IMR-90 (cell line): ENCODE results near the gene MBD3L2. TPM values are rescaled to one million over a fixed set of nuclear protein-coding genes. Genes with fewer than 3 reads are reported as not detected.
"Not testable (repeated sequence)": the region's sequence is repeated elsewhere in the genome, so short reads cannot be mapped to it uniquely, and the experiment has no call there.

Experiments
- ATAC-seq: fragments of 200-7000 bp; cut with Tn5 transposase; 2 replicates; pipeline ENCODE4 v1.9.1; 2020; ENCODE audit warnings: low read depth, mild to moderate bottlenecking, moderate library complexity
- BruUV-seq: library from RNA; stranded (reverse); fragments of 400-500 nt; replicated peaks from 2 replicates; lab custom pipeline; 2021; lab: Mats Ljungman, UMichigan
- CTCF ChIA-PET: fragments of 300-600 bp; formaldehyde crosslinking; extraction: SDS; loops from one replicate; lab custom pipeline; 2021; ENCODE audit warnings: antibody characterized with exemption; lab: Yijun Ruan, JAX
- POLR2A ChIA-PET: fragments of 300-600 bp; sonication (Branson Sonifier 250); formaldehyde crosslinking; loops from one replicate; lab custom pipeline; 2022; ENCODE audit warnings: antibody characterized with exemption; ENCODE audit not compliant: unreplicated experiment; lab: Charles Lee
- DNase-seq: peaks from one replicate; pipeline ENCODE4 v3.0.0; 2013
- H2AFZ ChIP-seq: replicated peaks from 2 replicates; pipeline ENCODE3; 2013; ENCODE audit warnings: low read length, mild to moderate bottlenecking; ENCODE audit not compliant: poor library complexity
- H2AK5ac ChIP-seq: 2 replicates; pipeline ENCODE4 v1.6.1; 2013; ENCODE audit warnings: low read depth, low read length, inconsistent platforms
- H2AK9ac ChIP-seq: replicated peaks from 2 replicates; pipeline ENCODE3; 2013; ENCODE audit warnings: mild to moderate bottlenecking, low read depth, low read length, moderate library complexity; ENCODE audit not compliant: poor library complexity
- H2BK120ac ChIP-seq: 2 replicates; pipeline ENCODE4 v1.6.1; 2013; ENCODE audit warnings: low read depth, low read length, inconsistent platforms
- H2BK15ac ChIP-seq: 3 replicates; pipeline ENCODE4 v1.6.1; 2013; ENCODE audit warnings: low read depth, low read length, inconsistent platforms
- H2BK20ac ChIP-seq: 2 replicates; pipeline ENCODE4 v1.6.1; 2013; ENCODE audit warnings: low read depth, mild to moderate bottlenecking, inconsistent platforms, low read length, moderate library complexity
- H2BK5ac ChIP-seq: 2 replicates; pipeline ENCODE4 v1.6.1; 2013; ENCODE audit warnings: mild to moderate bottlenecking, low read depth, low read length, inconsistent platforms; ENCODE audit not compliant: poor library complexity, severe bottlenecking
- H3K14ac ChIP-seq: replicated peaks from 2 replicates; pipeline ENCODE4 v1.6.1; 2013; ENCODE audit warnings: low read depth, low read length, inconsistent platforms
- H3K18ac ChIP-seq: 2 replicates; pipeline ENCODE4 v1.6.1; 2013; ENCODE audit warnings: low read depth, low read length, control low read depth
- H3K23ac ChIP-seq: 2 replicates; pipeline ENCODE4 v1.6.1; 2013; ENCODE audit warnings: low read depth, low read length, inconsistent platforms
- H3K27ac ChIP-seq: 2 replicates; pipeline ENCODE4 v1.5.1; 2013; ENCODE audit warnings: mild to moderate bottlenecking, control low read depth, low read length; ENCODE audit not compliant: insufficient read depth
- H3K27me3 ChIP-seq: 2 replicates; pipeline ENCODE4 v1.6.1; 2013; ENCODE audit warnings: low read length; ENCODE audit not compliant: control insufficient read depth, insufficient read depth
- H3K36me3 ChIP-seq: 2 replicates; pipeline ENCODE4 v1.6.1; 2013; ENCODE audit warnings: low read length, mixed read lengths; ENCODE audit not compliant: control insufficient read depth, insufficient read depth
- H3K4ac ChIP-seq: 2 replicates; pipeline ENCODE4 v1.6.1; 2013; ENCODE audit warnings: low read depth, low read length, inconsistent platforms
- H3K4me1 ChIP-seq: 2 replicates; pipeline ENCODE4 v1.6.1; 2013; ENCODE audit warnings: low read length, mixed read lengths; ENCODE audit not compliant: control insufficient read depth, insufficient read depth
- H3K4me2 ChIP-seq: 2 replicates; pipeline ENCODE4 v1.6.1; 2013; ENCODE audit warnings: low read depth, mild to moderate bottlenecking, control low read depth, low read length, moderate library complexity
- H3K4me3 ChIP-seq: 2 replicates; pipeline ENCODE4 v1.5.1; 2013; ENCODE audit warnings: low read depth, mild to moderate bottlenecking, control low read depth, low read length, moderate library complexity; ENCODE audit not compliant: insufficient read depth
- H3K56ac ChIP-seq: 2 replicates; pipeline ENCODE4 v1.6.1; 2013; ENCODE audit warnings: low read length, inconsistent platforms; ENCODE audit not compliant: insufficient read depth; ENCODE audit errors: extremely low read depth
- H3K79me1 ChIP-seq, 2 experiments: 2 replicates each; pipeline ENCODE4 v1.6.1; 2013; ENCODE audit warnings: low read length in 2 of 2, inconsistent platforms in 1 of 2, low read depth in 1 of 2
- H3K9ac ChIP-seq: 2 replicates; pipeline ENCODE4 v1.6.1; 2013; ENCODE audit warnings: low read depth, low read length, control low read depth
- H3K9me1 ChIP-seq: 2 replicates; pipeline ENCODE4 v1.6.1; 2013; ENCODE audit warnings: low read length, inconsistent platforms; ENCODE audit not compliant: insufficient read depth
- H3K9me3 ChIP-seq: 2 replicates; pipeline ENCODE4 v1.6.1; 2013; ENCODE audit warnings: low read length; ENCODE audit not compliant: control insufficient read depth, insufficient read depth
- H4K20me1 ChIP-seq: 2 replicates; pipeline ENCODE4 v1.6.1; 2013; ENCODE audit warnings: low read length, inconsistent platforms; ENCODE audit not compliant: insufficient read depth
- H4K5ac ChIP-seq: 2 replicates; pipeline ENCODE4 v1.6.1; 2013; ENCODE audit warnings: mild to moderate bottlenecking, low read depth, low read length, control low read depth
- H4K8ac ChIP-seq, 2 experiments: 2 replicates each; pipeline ENCODE4 v1.6.1; 2013; ENCODE audit warnings: low read depth in 2 of 2, low read length in 2 of 2, control low read depth in 1 of 2, inconsistent platforms in 1 of 2
- H4K91ac ChIP-seq: 2 replicates; pipeline ENCODE4 v1.6.1; 2013; ENCODE audit warnings: low read depth, low read length, inconsistent platforms; ENCODE audit not compliant: insufficient read depth
- WGBS, 2 experiments: methylation state at CpG; one replicate each; pipeline versions ENCODE4 v1.1.5 to v1.1.7; 2013; ENCODE audit warnings: missing lambda C conversion rate in 2 of 2; ENCODE audit not compliant: insufficient read length in 1 of 2; ENCODE audit errors: extremely low coverage in 2 of 2; 5-methylcytosine and 5-hydroxymethylcytosine counted together
- dilution Hi-C: fragments of 300-500 bp; cut with HindIII; formaldehyde crosslinking; loops from one replicate; pipeline ENCODE4 v1.14.3; 2018; ENCODE audit warnings: low sequenced_read_pairs; ENCODE audit not compliant: unreplicated experiment
- in situ Hi-C: fragments of 300-500 bp; cut with MboI; formaldehyde crosslinking; loops from 3 replicates; pipeline ENCODE4 v1.14.3; 2019; ENCODE audit warnings: low sequenced_read_pairs, inconsistent platforms, mixed read lengths
- intact Hi-C: fragments of 100-400 bp; cut with micrococcal nuclease; formaldehyde crosslinking; loops from 2 replicates; pipeline ENCODE4 v1.10.0; 2022
- polyA plus RNA-seq, 3 experiments: library from polyadenylated mRNA; depleted of rRNA; stranded (reverse); fragments of >200 nt; gene quantifications; 2 replicates each; pipeline ENCODE4 v1.2.3, GENCODE V29; 2012; ENCODE audit warnings: low replicate concordance in 1 of 3
- total RNA-seq: library from RNA; depleted of rRNA; stranded (reverse); fragments of >200 nt; gene quantifications from 2 replicates; pipeline ENCODE4 v1.2.3, GENCODE V29; 2012

The MBD3L2 gene
- total and polyA plus RNA-seq, 2 of the 4 experiments (the other 2 are of a cell fraction) = not detected

DNA sequence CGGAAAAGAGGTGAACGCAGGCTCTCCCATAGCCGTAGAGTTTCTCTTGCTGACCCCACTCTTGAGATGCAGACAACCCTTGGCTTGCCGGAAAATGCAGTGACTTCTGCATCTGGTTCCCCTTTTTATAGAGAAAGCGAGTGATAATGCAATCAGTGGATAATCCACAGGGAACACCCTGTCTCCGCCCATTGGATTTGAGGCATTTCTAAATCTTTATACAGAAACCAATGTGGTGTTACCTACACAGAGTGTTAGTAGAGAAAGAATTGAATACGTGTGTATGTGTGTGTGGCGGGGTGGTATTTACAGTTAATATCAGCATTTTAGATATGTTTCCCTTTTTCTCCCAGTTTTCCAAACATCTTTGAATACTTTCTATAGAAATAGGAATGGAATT is 9.5 kb downstream of the MBD3L2 start, which contains the start of gene MBD3L3:
TSS of gene MBD3L3 (minus strand) at position 101 of the 400 bp plus-strand sequence. CDS start at position 30, 71 bp downstream.
- BruUV-seq, H3K4me3 ChIP-seq, H2BK20ac ChIP-seq, H2AK9ac ChIP-seq, CTCF ChIA-PET, H2AFZ ChIP-seq, intact Hi-C loops, H3K79me1 ChIP-seq, DNase-seq, H2BK120ac ChIP-seq, H2BK5ac ChIP-seq, H4K5ac ChIP-seq, H3K27ac ChIP-seq, H3K4ac ChIP-seq, H3K36me3 ChIP-seq, in situ Hi-C loops, POLR2A ChIA-PET, H3K9me1 ChIP-seq, dilution Hi-C loops, H4K8ac ChIP-seq, H3K14ac ChIP-seq, H3K9ac ChIP-seq, H4K91ac ChIP-seq, H3K4me1 ChIP-seq, H3K18ac ChIP-seq, H3K9me3 ChIP-seq, H2AK5ac ChIP-seq, H3K23ac ChIP-seq, H3K27me3 ChIP-seq, H4K20me1 ChIP-seq, H3K4me2 ChIP-seq, H3K56ac ChIP-seq, ATAC-seq, H2BK15ac ChIP-seq: not testable (repeated sequence)
- no CpG with 5 or more reads among the region's 8 CpGs for WGBS, 2 experiments

DNA sequence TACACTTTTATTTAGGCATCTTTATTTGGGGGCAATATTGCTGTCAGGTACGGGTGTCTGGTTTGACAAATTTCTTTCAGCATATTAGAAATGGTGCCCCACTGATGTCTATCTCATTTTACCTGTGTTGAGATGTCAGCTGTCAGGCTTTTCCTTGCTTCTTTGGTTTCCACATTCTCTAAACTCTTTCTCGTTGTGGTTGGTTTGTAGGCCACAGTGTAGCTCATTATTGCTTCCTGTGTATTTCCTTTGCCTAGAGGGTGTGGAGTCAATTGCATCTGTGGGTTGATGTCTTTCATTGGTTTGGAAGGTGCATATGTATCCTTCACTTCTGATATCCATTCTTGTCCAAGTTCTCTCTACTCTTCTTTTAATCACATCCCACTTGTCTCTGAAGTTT is 10.9 kb downstream of the MBD3L2 start:
- H3K9me1 ChIP-seq, BruUV-seq, H3K79me1 ChIP-seq, ATAC-seq, H2BK5ac ChIP-seq, H3K4ac ChIP-seq, H3K23ac ChIP-seq, H4K20me1 ChIP-seq, H3K4me2 ChIP-seq, H3K27ac ChIP-seq, H3K4me3 ChIP-seq, H4K5ac ChIP-seq, H2BK15ac ChIP-seq, in situ Hi-C loops, dilution Hi-C loops, H3K9me3 ChIP-seq, H2AK9ac ChIP-seq, H4K8ac ChIP-seq, H4K91ac ChIP-seq, H2BK20ac ChIP-seq, H3K9ac ChIP-seq, POLR2A ChIA-PET, H2BK120ac ChIP-seq, H3K4me1 ChIP-seq, H2AFZ ChIP-seq, H3K27me3 ChIP-seq, H3K18ac ChIP-seq, H3K36me3 ChIP-seq, H3K14ac ChIP-seq, DNase-seq, H3K56ac ChIP-seq, H2AK5ac ChIP-seq, CTCF ChIA-PET: not testable (repeated sequence)
- intact Hi-C loops = loop anchor here (10.0 kb wide), 1 partner anchor 325 kb away; the partner anchor contains the start of genes GPR108 and TRIP10
- no CpG with 5 or more reads among the region's 2 CpGs for WGBS, 2 experiments
